Measurements from ENCODE around the gene CAP1. TPM values are rescaled to one million over a fixed set of nuclear protein-coding genes. Genes with fewer than 3 reads are reported as not detected.

The CAP1 gene
- total and polyA plus RNA-seq, 2 of the 4 experiments (the other 2 are of a cell fraction) = 434 to 756 TPM

GRCh38 chr1:40039245-40039756, 1.2 kb upstream of the CAP1 start:
- Histone ChIP-seq H3K4me3 (ENCODE audit: insufficient read depth, low read depth, low read length) (peak overlapping the region; percentile 63), H2BK5ac (ENCODE audit: low read depth, low read length, poor library complexity, severe bottlenecking) (peak overlapping the region; percentile 97), H2AK9ac (replicated peaks; ENCODE audit: low read depth, low read length, poor library complexity) (peak overlapping the region; percentile 99), H3K9ac (ENCODE audit: low read depth, low read length) (peak overlapping the region; percentile 92), H3K56ac (ENCODE audit: extremely low read depth, insufficient read depth, low read length) (peak overlapping the region; percentile 100), H3K27ac (ENCODE audit: insufficient read depth, low read length) (peak overlapping the region; percentile 96), H3K4ac (ENCODE audit: low read depth, low read length) (peak overlapping the region; percentile 100), H3K23ac (ENCODE audit: low read depth, low read length) (peak overlapping the region; percentile 95), H2BK15ac (ENCODE audit: low read depth, low read length) (peak overlapping the region; percentile 89), H3K79me1 (ENCODE audit: low read depth in 1 of 2, low read length in 2 of 2) (peaks cover 0 to 13% of the 10 kb centered on the region in 2 experiments; a peak in 1 of 4 replicates), H3K4me2 (ENCODE audit: low read depth, low read length) (peak overlapping the region; percentile 80), H3K9me3 (ENCODE audit: control insufficient read depth, insufficient read depth, low read length) (no peaks in the 10 kb centered on the region), H4K8ac (ENCODE audit: low read depth in 2 of 2, low read length in 2 of 2) (peak overlapping the region; percentile 98 to 99), H2BK120ac (ENCODE audit: low read depth, low read length) (peak overlapping the region; percentile 97), H3K36me3 (ENCODE audit: control insufficient read depth, insufficient read depth, low read length) (peaks cover 6% of the 10 kb centered on the region), H3K14ac (replicated peaks; ENCODE audit: low read depth, low read length) (peak overlapping the region; percentile 98), H3K4me1 (ENCODE audit: control insufficient read depth, insufficient read depth, low read length) (peaks cover 7% of the 10 kb centered on the region), H2AK5ac (ENCODE audit: low read depth, low read length) (peak overlapping the region; percentile 96), H3K27me3 (ENCODE audit: control insufficient read depth, insufficient read depth, low read length) (no peaks in the 10 kb centered on the region), H4K91ac (ENCODE audit: insufficient read depth, low read depth, low read length) (peak overlapping the region; percentile 98), H4K5ac (ENCODE audit: low read depth, low read length) (peak overlapping the region; percentile 94), H3K18ac (ENCODE audit: low read depth, low read length) (peak overlapping the region; percentile 87), H3K9me1 (ENCODE audit: insufficient read depth, low read length) (peaks cover 7% of the 10 kb centered on the region; the same call in 1 of the 2 replicates), H2BK20ac (ENCODE audit: low read depth, low read length) (peak overlapping the region; percentile 50), H4K20me1 (ENCODE audit: insufficient read depth, low read length) (peaks cover 33% of the 10 kb centered on the region), H2AFZ (replicated peaks; ENCODE audit: low read length, poor library complexity) (peak overlapping the region; percentile 89)
- POLR2A ChIA-PET (ENCODE audit: unreplicated experiment) = interaction anchor here (0.5 to 1.0 kb wide), 5 partner anchors 8 to 181 kb away, joined by 3 to 4 read pairs (median 3); no protein-coding TSS in a partner anchor
- CTCF ChIA-PET = interaction anchor here (0.6 kb wide), 1 partner anchor 34 kb away, joined by 5 read pairs; no protein-coding TSS in a partner anchor
- 3% methylated on average over 7 of the region's 10 CpGs; no CpG with 5 or more reads in 1 of the 2 experiments for WGBS, 2 experiments (ENCODE audit: extremely low coverage in 2 of 2, insufficient read length in 1 of 2)
- TSS peak; percentile 91 for BruUV-seq (replicated peaks)
- TF ChIP-seq MAZ (IDR thresholded peaks at IDR 0.05; ENCODE audit: borderline replicate concordance, low read depth, low read length) = no peak
- 0 out of 2 replicates have a peak, but pooled peaks have one; percentile 56 for TF ChIP-seq CHD1 (IDR thresholded peaks at IDR 0.05; ENCODE audit: low read depth, low read length)
- ATAC-seq (ENCODE audit: low read depth) (no peak), DNase-seq (peak; percentile 37)
- dilution Hi-C loops (cut with HindIII; ENCODE audit: low sequenced_read_pairs, unreplicated experiment) = no loop called here
- in situ Hi-C loops (cut with MboI; ENCODE audit: low sequenced_read_pairs) = loop anchor here (10.0 kb wide), 1 partner anchor 224 kb away; no protein-coding TSS in a partner anchor
- intact Hi-C loops (cut with micrococcal nuclease) = no loop called here
